DOHH2 (cell line): ENCODE data around the gene CSNK1A1.

Source experiments
- H3F3A ChIP-seq: fragments of 200-600 bp; sonication (generic), shearing (Covaris generic); 2 replicates; pipeline ENCODE4 v1.6.0; 2016; ENCODE audit warnings: antibody characterized with exemption, mild to moderate bottlenecking; ENCODE audit not compliant: control insufficient read depth, insufficient read depth
- H3K27ac ChIP-seq: fragments of 200-600 bp; sonication (generic); 2 replicates; pipeline ENCODE4 v1.5.1; 2014; ENCODE audit warnings: low read depth, mild to moderate bottlenecking, low read length, moderate library complexity
- H3K27me3 ChIP-seq: fragments of 200-600 bp; sonication (generic); 2 replicates; pipeline ENCODE4 v1.6.1; 2014; ENCODE audit warnings: mild to moderate bottlenecking, low read length, mixed read lengths; ENCODE audit not compliant: control insufficient read depth
- H3K36me3 ChIP-seq: fragments of 200-600 bp; sonication (generic); 2 replicates; pipeline ENCODE4 v1.6.1; 2014; ENCODE audit warnings: mild to moderate bottlenecking, low read length, moderate library complexity, mixed read lengths; ENCODE audit not compliant: control insufficient read depth
- H3K4me1 ChIP-seq: fragments of 200-600 bp; sonication (generic); 2 replicates; pipeline ENCODE4 v1.6.1; 2014; ENCODE audit warnings: mild to moderate bottlenecking, low read length, mixed read lengths; ENCODE audit not compliant: control insufficient read depth
- H3K4me2 ChIP-seq: fragments of 200-600 bp; sonication (generic); 2 replicates; pipeline ENCODE4 v1.6.0; 2014; ENCODE audit warnings: mild to moderate bottlenecking, low read length, moderate library complexity
- H3K4me3 ChIP-seq: fragments of 200-600 bp; sonication (generic); 2 replicates; pipeline ENCODE4 v1.5.1; 2014; ENCODE audit warnings: mild to moderate bottlenecking, low read length, mixed read lengths
- H3K79me2 ChIP-seq: fragments of 200-600 bp; sonication (generic); 2 replicates; pipeline ENCODE4 v1.6.1; 2014; ENCODE audit warnings: mild to moderate bottlenecking, low read length, mixed read lengths; ENCODE audit not compliant: control insufficient read depth
- H3K9me2 ChIP-seq: fragments of 200-600 bp; sonication (generic); replicated peaks from 2 replicates; pipeline ENCODE4 v1.6.1; 2014; ENCODE audit warnings: mild to moderate bottlenecking, low read length, mixed read lengths; ENCODE audit not compliant: control insufficient read depth
- H3K9me3 ChIP-seq: fragments of 200-600 bp; sonication (generic); 2 replicates; pipeline ENCODE4 v1.6.1; 2014; ENCODE audit warnings: antibody characterized with exemption, low read length, mixed read lengths; ENCODE audit not compliant: control insufficient read depth, insufficient read depth
- H4K20me1 ChIP-seq: fragments of 200-600 bp; sonication (generic); 2 replicates; pipeline ENCODE4 v1.6.0; 2014; ENCODE audit warnings: low read depth, mild to moderate bottlenecking, antibody characterized with exemption, low read length, moderate library complexity; ENCODE audit not compliant: control insufficient read depth, insufficient read depth
- CTCF ChIP-seq: fragments of 200-600 bp; sonication (generic); IDR thresholded peaks from one replicate; pipeline ENCODE4 v1.5.1; 2014; ENCODE audit warnings: antibody characterized with exemption, mild to moderate bottlenecking, low read depth, low read length; ENCODE audit not compliant: poor library complexity, severe bottlenecking
- EZH2phosphoT487 ChIP-seq: fragments of 200-600 bp; sonication (generic); IDR thresholded peaks from 2 replicates; pipeline ENCODE4 v1.6.1; 2017; ENCODE audit warnings: borderline replicate concordance, mild to moderate bottlenecking, antibody characterized with exemption, low read length, moderate library complexity, mixed read lengths

The CSNK1A1 gene

DNA sequence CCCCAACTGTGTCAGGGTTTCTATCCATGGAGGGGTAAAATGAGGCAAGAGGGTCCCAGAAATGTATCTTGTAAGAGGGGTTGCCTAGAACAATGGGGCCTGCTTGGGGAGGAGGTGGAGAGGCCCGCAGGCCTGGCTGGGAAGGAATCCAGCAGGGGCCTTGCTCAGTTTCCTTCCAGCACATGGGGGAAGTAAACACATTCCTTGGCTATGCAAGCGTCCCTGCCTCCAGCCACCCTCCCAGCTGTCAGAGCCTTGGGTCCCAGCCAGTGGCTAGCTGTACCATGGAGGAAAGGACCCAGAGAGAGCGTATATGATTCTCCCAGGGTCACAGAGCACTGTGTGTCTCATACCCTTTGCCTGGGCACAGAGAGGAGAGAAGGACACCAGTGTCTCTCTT, 101.0 kb downstream of the CSNK1A1 start:
- 0 out of 2 replicates have a peak, but pooled peaks cover 3% of the 10 kb centered on the region for H3F3A ChIP-seq
- H3K4me1 ChIP-seq = peaks cover 21% of the 10 kb centered on the region
- no peaks in the 10 kb centered on the region for H3K36me3 ChIP-seq
- H3K9me2 ChIP-seq = no peaks in the 10 kb centered on the region
- no peaks in the 10 kb centered on the region for H4K20me1 ChIP-seq
- no peaks in the 10 kb centered on the region for H3K9me3 ChIP-seq
- no peak overlapping the region for H3K4me3 ChIP-seq
- H3K27ac ChIP-seq = no peak overlapping the region
- TF ChIP-seq CTCF = no peak
- no peaks in the 10 kb centered on the region for H3K27me3 ChIP-seq
- H3K4me2 ChIP-seq = no peak overlapping the region
- no peaks in the 10 kb centered on the region for H3K79me2 ChIP-seq

- peak; percentile 67 for TF ChIP-seq CTCF
- no peak for TF ChIP-seq EZH2phosphoT487
- no peaks in the 10 kb centered on the region for H3K9me3 ChIP-seq
Observed at GRCh38 chr5:149448831-149449714, 102.2 kb downstream of the CSNK1A1 start.

DNA sequence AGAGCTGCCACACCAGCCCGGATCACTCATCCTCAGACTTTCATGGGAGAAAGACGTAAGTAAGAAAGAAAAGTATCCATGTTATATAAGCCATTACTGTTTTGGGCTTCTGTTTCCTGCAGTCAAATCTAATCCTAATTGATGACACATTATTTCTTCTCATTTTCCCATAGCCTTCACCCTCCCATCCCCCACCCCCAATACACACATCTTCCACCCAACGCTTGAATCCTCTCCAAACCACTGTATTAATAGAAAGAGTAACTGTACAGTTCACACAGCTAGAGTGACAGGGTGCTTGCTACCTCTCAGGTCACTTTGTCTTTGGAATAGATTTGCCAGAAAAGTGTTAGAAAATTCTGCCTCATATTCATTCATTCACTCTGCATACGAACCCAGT, 102.8 kb downstream of the CSNK1A1 start:
- Histone ChIP-seq H3K9me3 (no peaks in the 10 kb centered on the region), H3K79me2 (no peaks in the 10 kb centered on the region), H3K27me3 (no peaks in the 10 kb centered on the region), H3K4me2 (no peak overlapping the region), H3K4me1 (peaks cover 21% of the 10 kb centered on the region), H3K9me2 (no peaks in the 10 kb centered on the region), H3K27ac (no peak overlapping the region), H3K4me3 (no peak overlapping the region), H3F3A (0 out of 2 replicates have a peak, but pooled peaks cover 3% of the 10 kb centered on the region), H3K36me3 (no peaks in the 10 kb centered on the region), H4K20me1 (no peaks in the 10 kb centered on the region)
- TF ChIP-seq EZH2phosphoT487 (no peak), CTCF (no peak)

More at GRCh38 chr5:149448831-149449714, 102.2 kb downstream of the CSNK1A1 start:
- Histone ChIP-seq H3K4me3 (no peak overlapping the region), H3K4me1 (peaks cover 21% of the 10 kb centered on the region), H3K79me2 (no peaks in the 10 kb centered on the region), H3F3A (0 out of 2 replicates have a peak, but pooled peaks cover 3% of the 10 kb centered on the region), H3K4me2 (no peak overlapping the region), H3K36me3 (no peaks in the 10 kb centered on the region), H3K27me3 (no peaks in the 10 kb centered on the region), H4K20me1 (no peaks in the 10 kb centered on the region), H3K27ac (no peak overlapping the region), H3K9me2 (no peaks in the 10 kb centered on the region)
